NB4 (cell line): ENCODE results near the gene TBC1D2B.
"Not testable (repeated sequence)": the region's sequence is repeated elsewhere in the genome, so short reads cannot be mapped to it uniquely, and the experiment has no call there.

Experiments used
- DNase-seq: peaks from one replicate; pipeline ENCODE4 v3.0.0; 2010; ENCODE audit warnings: low read depth
- H3K4me3 ChIP-seq: one replicate; pipeline ENCODE4 v1.5.1; 2011; ENCODE audit warnings: mild to moderate bottlenecking, low read depth, low read length, moderate library complexity
- MYC ChIP-seq: IDR thresholded peaks from 2 replicates; pipeline ENCODE4 v1.6.1; 2011; ENCODE audit warnings: low read depth, low read length
- POLR2A ChIP-seq: IDR thresholded peaks from 2 replicates; pipeline ENCODE4 v1.6.1; 2011; ENCODE audit warnings: mild to moderate bottlenecking; ENCODE audit not compliant: insufficient read length; ENCODE audit errors: extremely low read depth
- TF ChIP-seq, protein P1 (sequence below): IDR thresholded peaks from one replicate; pipeline ENCODE4 v1.5.1; 2012; ENCODE audit warnings: low read depth, low read length
- TF ChIP-seq, protein P2 (sequence below): IDR thresholded peaks from 2 replicates; pipeline ENCODE4 v1.6.1; 2011; ENCODE audit warnings: low read depth, low read length

TBC1D2B gene

DNA sequence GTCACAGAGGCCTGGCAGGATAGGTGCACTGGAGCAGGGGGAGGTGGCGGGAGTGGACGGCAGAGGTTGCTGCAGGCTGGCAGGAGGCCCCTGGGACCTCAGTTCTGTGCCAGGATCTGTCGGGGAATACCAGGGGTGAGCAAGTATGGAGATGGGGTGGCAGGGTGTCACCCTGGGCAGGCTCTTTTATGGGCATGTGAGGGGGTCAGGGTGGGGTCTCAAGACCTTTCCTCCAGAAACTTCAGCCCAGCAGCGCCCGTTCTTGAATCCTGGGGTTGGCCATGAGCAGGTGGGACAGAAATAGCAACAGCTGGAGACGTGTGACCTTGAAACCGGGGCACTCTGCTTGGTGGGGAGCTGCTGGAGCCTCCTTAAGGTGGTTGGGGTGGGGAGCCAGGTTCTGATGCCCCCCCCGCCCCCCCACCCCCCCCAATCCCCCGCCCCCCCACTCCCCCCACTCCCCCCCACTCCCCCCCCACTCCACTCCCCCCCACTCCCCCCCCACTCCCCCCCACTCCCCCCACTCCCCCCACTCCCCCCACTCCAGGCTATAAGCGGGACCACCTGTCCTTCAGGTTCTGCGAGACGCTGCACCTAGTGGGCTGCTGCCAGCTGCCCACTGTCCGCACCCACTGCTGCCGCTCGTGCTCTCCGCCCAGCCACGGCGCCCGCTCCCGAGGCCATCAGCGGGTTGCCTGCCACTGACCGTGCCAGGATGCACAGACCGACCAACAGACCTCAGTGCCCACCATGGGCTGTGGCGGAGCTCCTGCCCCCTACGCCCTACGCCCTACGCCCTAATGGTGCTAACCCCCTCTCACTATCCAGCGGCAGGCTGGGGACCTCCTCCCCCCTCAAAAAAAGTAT is 84.9 kb downstream of the TBC1D2B start:
- no peak for DNase-seq
- H3K4me3 ChIP-seq = no peak overlapping the region
- TF ChIP-seq POLR2A (no peak), MYC (no peak)
- TF ChIP-seq, protein P1, sequence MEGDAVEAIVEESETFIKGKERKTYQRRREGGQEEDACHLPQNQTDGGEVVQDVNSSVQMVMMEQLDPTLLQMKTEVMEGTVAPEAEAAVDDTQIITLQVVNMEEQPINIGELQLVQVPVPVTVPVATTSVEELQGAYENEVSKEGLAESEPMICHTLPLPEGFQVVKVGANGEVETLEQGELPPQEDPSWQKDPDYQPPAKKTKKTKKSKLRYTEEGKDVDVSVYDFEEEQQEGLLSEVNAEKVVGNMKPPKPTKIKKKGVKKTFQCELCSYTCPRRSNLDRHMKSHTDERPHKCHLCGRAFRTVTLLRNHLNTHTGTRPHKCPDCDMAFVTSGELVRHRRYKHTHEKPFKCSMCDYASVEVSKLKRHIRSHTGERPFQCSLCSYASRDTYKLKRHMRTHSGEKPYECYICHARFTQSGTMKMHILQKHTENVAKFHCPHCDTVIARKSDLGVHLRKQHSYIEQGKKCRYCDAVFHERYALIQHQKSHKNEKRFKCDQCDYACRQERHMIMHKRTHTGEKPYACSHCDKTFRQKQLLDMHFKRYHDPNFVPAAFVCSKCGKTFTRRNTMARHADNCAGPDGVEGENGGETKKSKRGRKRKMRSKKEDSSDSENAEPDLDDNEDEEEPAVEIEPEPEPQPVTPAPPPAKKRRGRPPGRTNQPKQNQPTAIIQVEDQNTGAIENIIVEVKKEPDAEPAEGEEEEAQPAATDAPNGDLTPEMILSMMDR = no peak
- TF ChIP-seq, protein P2, sequence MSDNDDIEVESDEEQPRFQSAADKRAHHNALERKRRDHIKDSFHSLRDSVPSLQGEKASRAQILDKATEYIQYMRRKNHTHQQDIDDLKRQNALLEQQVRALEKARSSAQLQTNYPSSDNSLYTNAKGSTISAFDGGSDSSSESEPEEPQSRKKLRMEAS = no peak

DNA sequence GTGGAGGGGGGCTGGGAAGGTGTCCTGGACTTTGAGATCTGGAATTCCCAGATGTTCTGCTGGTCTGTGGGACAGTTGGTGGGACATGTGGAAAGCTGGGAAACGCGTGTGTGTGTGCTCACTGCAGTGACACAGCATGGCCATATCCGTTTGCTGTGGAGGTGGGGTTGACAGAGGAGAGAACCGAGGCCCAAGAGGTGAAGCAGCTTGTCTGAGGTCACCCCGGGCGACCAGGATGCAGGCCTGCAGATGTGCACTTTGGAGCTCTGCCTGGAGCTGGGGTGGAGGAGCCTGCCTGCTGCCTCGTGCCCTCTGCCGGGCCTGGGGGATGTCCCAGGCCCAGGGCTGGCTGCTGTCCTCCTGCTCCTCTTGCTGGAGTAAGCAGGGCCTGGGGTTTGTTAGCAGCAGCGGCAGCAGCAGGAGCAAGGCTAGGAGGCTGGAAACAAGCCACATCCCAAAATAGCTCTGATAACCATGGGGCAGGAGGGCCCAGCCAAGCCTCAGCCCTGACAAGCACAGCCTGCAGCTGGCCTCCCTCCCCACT is 85.8 kb downstream of the TBC1D2B start:
- DNase-seq, H3K4me3 ChIP-seq: not testable (repeated sequence)

DNA sequence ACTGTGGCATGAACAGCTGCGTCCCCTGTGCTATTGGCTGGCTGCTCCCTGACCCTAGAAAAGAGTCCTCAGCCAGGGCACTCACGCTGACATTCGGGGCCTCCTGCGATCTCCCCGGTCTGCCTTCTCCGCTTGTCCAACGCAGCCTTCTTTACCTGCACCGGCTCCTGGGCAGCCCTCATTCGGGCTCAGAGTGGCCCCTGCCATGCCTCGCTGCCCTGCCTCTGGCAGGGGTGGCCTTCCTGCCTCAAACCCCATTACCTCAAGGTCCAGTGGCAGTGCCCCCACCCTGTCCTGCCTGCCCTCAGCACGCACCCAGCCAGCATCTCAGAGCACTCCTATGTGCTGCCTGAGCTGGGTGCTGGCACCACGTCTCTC is 86.5 kb downstream of the TBC1D2B start:
- no peak for DNase-seq
- TF ChIP-seq, protein P2 = no peak
- TF ChIP-seq MYC = no peak
- TF ChIP-seq, protein P1 = no peak
- TF ChIP-seq POLR2A = no peak

DNA sequence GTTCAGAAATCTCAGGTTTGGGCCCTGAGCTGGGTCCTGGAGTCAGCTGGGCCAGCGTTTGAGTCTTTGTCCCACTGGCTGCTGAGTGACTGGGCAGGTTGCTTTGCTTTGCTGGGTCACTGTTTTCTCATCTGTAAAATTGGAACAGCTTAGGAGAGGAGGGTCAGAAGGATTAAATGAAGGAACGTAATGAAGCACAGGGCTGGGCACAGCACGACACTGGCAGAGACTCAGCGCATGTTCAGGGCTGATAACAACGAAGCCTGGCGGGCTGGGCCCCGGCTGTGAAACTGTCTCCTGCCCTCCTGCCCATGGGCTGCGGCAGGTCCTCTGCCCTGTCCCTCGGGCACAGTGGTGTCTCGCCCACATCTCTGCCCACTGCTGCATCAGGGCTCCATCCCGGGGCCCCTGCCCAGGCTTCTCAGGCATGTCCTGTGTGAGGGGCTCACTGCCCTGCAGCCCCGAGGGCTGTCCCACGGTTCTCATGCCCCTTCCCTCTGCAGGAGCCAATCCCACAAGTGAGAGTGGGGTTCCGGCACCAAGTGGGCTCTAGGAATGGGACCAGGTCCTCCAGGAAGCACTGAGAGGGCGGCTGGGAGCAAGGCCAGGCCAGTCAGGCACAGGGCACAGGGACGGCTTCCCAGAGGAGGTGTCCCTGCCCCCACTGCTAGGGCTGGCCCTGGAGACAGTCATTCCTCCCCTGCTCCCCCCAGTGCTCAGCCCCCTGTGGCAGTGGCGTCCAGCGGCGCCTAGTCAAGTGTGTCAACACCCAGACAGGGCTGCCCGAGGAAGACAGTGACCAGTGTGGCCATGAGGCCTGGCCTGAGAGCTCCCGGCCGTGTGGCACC is 88.0 kb downstream of the TBC1D2B start:
- TF ChIP-seq POLR2A = no peak
- TF ChIP-seq, protein P2 = no peak
- TF ChIP-seq, protein P1 = no peak
- TF ChIP-seq MYC = no peak
- DNase-seq = no peak
- H3K4me3 ChIP-seq = no peak overlapping the region

More for the DNA sequence above, 86.5 kb downstream of the TBC1D2B start:
- no peak overlapping the region for H3K4me3 ChIP-seq

DNA sequence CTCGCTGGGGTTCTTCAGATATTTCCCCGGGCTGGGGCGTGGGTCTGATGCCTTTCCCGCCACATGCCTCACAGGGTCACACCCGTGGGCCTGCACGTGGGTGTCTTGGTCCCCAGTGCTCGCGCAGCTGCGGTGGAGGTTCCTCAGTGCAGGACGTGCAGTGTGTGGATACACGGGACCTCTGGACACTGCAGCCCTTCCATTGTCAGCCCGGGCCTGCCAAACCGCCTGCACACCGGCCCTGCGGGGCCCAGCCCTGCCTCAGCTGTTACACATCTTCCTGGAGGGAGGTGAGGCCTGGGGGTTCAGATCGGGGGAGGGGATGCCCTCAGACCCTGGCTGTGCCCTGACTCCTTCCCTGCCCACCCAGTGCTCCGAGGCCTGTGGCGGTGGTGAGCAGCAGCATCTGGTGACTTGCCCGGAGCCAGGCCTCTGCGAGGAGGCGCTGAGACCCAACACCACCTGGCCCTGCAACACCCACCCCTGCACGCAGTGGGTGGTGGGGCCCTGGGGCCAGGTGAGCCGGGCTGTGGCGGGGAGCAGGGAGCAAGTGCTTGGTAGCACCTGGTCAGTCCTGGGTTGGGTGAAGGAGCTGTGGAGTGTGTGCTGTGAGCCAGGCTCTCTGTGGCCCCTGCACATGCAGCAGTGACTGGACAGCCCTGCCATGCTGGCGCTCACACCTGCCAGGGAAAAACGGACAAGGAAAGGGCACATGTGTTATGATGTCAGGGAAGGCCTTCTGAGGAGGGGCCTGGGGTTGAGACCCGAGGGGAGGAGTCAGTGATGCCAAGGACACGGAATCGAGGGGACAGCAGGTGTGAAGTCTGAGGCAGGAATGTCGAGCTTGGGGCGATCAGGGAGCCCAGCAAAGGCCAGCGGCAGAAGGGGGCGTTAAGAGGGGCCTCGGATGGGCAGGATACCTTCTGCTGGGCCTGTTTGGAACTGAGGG is 88.9 kb downstream of the TBC1D2B start:
- no peak for TF ChIP-seq POLR2A
- TF ChIP-seq, protein P1 = no peak
- TF ChIP-seq, protein P2 = no peak
- TF ChIP-seq MYC = no peak
- DNase-seq = no peak
- no peak overlapping the region for H3K4me3 ChIP-seq

DNA sequence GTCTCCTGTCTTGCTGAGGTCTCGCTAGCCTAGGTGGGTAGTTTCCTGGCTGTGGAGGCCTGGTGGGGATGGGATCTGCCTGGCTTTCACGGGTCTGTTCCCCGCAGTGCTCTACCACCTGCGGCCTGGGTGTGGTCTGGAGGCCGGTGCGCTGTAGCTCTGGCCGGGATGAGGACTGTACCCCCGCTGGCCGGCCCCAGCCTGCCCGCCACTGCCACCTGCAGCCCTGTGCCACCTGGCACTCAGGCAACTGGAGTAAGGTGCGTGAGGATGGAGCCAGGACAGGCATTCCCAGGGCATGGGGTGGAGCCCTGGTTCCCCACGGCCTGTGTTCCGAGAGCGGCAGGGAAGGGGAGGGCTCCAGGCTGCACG is 89.8 kb downstream of the TBC1D2B start:
- DNase-seq, H3K4me3 ChIP-seq: not testable (repeated sequence)
